Measurements from ENCODE around the gene SLC44A5.
"Not testable (repeated sequence)": the region's sequence is repeated elsewhere in the genome, so short reads cannot be mapped to it uniquely, and the experiment has no call there.

The SLC44A5 gene

DNA sequence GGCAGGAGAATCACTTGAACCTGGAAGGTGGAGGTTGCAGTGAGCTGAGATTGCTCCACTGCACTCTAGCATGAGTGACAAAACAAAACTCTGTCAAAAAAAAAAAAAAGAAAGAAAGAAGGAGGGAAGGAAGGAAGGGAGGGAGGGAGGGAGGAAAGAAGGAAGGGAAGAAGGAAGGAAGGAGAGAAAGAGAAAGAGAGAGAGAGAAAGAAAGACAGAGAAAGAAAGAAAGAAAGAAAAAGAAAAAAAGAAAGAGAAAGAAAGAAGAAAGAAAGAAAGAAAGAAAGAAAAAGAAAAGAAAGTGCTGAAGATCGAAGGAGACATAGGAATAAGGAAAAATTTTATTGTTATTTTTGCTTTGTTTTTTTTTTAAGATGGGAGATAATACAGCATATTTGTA, 166.7 kb downstream of the SLC44A5 start:
- DNase-seq = no peak

DNA sequence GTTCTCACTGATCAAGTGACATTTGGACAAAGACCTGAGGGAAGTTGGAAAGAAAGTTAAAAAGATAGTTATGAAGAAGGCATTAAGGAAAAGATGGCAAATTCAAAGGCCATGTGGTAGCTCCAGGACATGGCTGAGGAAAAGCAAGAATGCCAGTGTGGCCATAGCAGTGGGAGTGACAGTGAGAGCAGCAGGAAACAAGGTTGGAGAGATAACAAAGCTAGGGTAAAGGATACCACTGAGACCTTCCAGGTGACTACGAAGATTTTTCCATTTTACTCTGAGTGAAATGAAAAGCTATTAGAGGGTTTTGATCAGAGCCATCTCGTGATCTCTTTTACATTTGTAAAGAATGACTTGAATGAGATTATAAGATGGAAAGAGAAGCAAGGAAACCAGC, 170.6 kb downstream of the SLC44A5 start:
- no peak for DNase-seq

DNA sequence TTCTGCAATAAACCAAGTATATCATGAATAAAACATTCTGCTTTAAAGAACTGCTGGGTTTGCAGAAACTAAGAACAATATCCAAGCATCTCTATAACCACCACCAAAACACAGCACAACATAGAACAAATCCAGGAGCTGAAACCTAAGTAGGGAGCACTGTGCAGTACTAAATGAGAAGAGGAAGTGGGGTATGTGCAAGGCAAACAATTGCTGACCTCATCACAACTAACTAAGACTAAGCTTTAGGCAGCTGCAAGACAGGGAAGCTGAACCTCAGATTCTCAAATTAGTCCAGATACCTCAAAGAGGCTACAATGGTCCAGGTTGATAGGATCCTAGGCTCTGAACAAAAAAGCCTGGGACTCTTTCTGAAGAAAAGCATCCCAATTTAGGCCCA, 172.6 kb downstream of the SLC44A5 start:
- no peak for DNase-seq

DNA sequence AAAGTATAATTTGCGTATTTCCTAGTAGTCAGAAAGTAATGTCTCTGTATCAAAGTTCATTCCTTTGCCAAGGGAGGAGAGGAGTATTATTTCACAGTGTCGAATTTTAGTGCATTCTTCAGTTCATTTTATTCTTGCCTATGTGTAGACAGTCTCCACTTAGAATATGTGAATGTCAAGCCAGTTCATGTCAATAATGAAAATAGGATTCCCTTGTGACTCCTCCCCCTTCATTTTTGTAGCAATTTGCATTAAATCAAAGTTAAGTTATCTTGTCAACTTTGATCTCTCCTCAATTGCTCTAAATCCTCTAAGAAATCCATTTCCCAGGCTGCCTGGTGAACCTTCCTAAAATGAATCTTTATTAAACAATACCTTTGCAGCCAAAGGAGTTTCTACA, 179.1 kb downstream of the SLC44A5 start:
- no peak for DNase-seq

DNA sequence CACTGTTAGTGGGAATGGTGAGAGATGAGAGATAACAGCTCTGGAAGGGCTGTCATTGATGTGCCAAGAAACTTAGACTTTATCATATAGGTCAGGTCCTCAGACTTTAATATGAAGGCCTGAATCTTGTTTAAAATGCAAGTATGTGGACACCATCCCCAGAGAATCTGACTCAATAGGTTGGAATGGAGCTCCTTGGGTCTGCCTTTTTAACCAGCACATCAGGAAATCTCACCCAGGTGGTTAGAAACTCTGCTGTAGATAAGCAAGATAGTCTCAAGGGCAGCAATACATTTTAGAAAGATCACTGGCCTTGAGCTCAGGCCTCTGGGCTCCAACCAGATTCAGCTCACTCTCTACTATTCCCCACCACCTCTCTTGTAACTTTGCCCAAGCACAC, 180.4 kb downstream of the SLC44A5 start:
- DNase-seq = no peak

DNA sequence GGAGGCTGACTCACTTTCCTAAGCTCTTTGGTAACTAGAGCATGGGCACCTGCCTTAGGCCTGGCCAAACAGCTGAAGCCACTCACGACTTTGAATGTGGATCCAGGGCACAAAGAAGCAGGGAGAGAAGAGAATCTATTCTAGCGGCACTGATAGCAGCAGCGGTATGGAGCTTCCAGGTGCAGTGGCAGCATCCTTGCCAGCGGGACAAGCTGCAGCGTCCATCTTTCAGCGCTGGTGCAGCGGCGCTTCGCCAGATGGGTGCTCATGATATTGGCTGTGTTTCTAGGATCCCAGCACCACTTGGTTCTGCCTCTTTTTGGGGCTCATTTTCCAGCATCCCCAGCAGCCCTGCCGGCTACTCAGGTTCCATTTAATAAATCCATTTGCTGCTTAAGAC, 184.2 kb downstream of the SLC44A5 start:
- no peak for DNase-seq

DNA sequence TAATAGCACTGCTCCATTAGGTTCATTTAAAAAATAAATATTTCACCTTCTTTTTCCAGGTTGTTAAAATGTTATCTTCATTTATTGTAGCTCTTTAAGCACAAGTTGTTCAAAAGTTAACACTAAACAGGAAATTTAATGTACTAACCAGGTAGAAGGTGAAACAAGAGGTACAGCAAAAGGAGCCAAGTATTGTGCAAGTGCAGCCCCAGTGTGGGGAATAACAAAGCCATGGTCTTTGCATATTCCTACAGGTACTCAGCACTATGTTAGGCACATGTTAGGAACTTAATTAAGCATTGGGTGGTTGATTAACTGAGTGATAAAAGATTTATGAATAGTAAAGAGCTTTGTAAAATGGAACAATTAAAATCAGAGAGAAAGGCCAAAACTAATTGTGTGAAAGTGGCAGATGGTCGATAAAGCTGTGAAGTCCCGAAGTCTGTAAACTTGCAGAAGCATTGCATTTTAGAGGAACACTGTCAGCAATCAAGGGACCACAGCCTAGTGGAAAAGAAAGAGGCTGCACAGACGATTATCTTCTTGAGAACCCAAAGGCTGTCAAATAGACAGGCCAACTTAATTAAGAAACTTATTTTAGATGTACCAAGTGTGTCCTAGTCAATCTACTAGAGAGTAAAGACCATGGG, 185.8 kb downstream of the SLC44A5 start:
- no peak for DNase-seq

DNA sequence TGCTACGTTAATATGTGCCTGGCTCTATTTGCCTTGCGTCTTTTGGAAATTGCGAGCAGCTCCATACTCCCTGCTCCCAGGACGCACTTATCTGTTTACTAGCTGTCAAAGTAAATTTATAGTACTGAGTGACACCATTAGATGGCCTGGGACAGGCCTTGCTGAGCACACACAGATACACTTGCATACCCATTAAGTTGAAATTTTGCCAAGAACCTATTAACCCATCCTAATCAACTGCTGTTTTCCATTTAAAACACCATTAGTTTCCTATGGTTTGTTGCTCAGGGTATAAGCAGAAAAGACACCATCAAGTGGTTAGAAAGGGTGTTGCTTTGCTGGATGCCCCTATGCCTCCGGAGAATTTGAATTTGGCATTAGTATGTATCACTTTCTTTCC, 187.3 kb downstream of the SLC44A5 start:
- no peak for DNase-seq

DNA sequence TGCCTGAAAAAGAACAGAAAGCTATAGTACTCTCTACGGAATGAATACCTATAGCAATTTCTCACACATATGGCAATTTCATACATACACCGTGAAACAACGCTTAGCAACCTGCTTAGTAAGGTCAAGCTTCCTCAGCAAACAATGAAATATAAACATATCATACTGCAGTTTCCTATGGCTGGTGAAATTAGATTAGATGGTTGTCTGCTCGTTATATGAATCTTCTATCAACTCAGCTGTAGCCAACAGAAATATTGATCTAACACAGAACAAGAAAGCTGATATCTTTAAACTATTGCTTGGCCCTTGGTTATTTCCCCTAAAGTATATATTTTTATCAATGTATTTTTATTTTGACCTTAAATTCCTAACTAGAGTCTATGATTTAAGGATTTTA, 187.8 kb downstream of the SLC44A5 start:
- no peak for DNase-seq

DNA sequence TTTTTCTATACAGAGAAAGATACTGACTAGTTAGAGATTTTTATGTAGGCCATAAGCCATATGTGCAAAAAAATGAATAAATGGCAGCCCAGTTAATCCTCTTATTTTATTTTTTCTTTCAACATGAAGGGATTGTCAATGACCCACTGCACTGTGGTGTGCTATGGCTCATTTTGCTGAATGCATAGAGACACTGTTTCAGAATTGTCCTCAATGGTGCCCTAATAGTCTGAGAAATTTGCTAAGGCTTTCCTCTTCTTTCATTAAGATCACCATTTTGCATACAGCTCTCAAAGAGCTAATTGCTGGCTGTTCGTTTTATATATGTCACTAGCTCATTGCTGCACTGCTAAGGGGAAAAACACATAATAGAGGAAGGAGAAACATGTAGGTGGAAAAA, 189.5 kb downstream of the SLC44A5 start:
- DNase-seq = no peak

DNA sequence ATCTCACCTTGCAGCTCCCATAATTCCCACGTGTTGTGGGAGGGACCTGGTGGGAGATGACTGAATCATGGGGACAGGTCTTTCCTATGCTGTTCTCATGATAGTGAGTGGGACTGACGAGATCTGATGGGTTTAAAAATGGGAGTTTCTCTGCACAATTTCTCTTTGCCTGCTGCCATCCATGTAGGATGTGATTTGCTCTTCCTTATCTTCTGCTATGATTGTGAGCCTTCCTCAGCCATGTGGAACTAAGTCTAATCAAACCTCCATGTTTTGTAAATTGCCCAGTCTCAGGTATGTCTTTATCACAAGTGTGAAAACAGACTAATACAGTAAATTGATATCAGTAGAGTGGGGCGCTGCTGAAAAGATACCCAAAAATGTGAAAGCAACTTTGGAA, 195.7 kb downstream of the SLC44A5 start:
- DNase-seq = no peak

DNA sequence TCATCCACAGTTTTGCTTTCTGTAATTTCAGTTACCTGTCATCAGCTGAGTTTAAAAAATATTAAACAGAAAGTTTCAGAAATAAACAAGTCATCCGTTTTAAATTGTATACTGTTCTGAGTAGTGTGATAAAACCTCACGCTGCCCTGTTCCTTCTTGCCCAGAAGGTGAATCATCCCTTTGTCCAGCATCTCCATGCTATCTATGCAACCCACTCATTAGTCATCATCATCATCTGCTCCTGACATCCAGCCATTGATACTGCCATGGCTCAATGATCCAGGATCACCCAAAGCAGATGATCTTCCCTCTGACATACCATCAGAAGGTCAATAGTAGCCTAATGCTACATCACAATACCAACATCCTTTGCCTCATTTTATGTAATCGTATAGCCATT, 198.3 kb downstream of the SLC44A5 start:
- no peak for DNase-seq

DNA sequence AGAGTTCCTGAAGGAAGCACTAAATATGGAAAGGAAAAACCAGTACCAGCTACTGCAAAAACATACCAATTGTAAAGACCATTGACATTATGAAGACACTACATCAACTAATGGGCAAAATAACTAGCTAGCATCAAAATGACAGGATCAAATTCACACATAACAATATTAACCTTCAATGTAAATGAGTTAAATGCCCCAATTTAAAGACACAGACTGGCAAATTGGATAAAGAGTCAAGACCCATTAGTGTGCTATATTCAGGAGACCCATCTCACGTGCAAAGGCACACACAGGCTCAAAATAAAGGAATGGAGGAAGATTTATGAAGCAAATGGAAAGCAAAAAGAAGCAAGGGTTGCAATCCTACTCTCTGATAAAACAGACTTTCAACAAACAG, 206.2 kb downstream of the SLC44A5 start:
- DNase-seq = not testable (repeated sequence)

DNA sequence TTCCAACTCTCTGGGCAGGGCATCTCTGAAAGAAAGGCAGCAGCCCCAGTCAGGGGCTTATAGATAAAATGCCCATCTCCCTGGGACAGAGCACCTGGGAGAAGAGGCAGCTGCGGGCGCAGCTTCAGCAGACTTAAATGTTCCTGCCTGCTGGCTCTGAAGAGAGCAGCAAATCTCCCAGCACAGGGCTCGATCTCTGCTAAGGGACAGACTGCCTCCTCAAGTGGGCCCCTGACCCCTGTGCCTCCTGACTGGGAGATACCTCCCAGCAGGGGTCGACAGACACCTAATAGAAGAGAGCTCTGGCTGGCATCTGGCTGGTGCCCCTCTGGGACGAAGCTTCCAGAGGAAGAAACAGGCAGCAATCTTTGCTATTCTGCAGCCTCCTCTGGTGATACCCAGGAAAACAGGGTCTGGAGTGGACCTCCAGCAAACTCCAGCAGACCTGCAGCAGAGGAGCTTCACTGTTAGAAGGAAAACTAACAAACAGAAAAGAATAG, 207.7 kb downstream of the SLC44A5 start:
- DNase-seq = not testable (repeated sequence)

DNA sequence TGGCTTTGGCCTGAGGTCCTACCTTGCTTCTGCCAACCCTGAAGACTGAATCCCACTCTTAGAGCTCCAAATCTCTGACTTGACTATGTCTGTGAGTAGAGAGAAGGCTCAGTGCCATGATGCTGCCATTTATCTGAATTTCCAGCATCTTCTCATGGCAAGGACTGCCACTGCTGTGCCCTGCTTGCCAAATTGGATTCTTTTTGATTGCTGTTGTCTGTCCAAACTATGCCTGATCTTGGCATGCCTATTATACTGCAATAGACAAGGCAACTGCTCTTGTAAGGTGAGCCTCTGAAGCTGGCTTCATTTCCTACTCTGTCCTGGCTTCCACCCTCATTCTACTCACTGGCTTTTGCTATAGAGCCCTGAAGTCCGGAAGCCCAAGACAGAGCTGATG, 210.2 kb downstream of the SLC44A5 start:
- DNase-seq = no peak

DNA sequence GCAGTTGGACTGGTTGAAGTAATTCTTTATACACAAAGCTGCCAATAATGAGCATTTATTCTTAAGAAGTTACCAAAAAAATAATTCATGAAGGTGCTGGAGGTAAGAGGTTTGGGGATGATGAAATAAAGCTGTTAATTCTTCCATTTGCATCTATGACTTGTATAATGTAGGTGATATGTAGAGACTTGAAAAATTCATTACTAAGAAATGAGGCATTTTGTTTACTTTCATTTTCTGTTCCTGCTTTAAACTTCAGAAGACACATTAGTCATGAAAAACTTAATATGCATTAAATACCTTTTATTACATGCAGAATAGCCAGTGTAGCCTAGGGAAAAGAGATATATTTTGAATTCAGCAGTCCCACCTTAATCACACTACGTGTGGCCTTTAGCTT, 214.2 kb downstream of the SLC44A5 start:
- DNase-seq = no peak

DNA sequence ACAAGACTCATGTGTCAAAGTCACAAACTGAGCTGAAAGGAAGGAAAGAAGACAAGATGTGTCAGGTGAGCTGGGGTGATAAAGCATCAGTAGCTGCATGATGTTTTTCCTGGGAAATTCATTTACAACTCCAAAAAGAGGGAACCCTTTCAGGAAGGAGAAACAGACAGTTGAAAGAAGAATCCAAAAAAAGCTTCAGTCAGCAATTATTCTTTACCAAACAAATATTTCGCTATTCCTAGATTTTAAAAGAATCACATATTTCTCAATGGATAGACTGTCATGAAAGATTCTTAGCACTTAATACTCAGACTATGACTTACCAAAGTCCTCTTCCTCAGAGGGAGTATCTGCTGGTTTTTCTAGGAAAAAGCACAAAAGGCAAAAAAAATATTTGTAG, 214.7 kb downstream of the SLC44A5 start:
- DNase-seq = no peak

DNA sequence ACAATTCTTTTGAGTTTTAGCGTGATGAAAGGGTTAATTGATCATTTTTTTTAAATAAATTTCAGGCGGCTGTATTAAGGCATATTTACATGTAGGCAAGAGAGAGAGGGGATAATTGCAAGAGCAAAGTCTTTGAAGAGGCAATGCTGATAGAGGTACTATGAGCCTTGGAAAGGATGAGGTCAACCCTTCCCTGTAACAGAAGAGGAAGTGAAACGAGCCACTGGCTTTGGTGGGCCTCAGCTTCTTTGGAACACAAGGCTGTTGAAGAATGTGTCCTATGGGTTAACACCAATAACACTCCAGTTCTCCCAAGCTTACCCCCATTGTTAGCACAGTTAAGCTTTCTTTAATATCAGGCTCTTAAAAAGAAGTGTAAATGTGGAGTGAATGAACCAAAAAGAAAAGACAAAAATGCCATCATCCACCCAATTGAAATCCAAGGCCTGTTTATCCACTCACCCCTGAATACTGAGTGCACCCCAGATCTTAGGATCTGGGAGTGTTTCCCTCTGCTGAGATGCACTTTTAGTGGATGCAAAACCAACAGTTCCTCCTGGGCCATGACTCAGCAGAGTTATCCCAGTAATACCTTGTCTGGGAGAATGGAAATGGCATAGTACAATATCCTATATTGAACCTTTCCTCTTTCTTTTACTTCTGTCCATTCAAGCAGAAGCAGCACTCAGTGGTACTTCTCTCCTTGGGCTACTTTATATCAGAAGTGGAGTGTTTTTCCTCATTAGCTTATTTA, 216.4 kb downstream of the SLC44A5 start:
- no peak for DNase-seq

DNA sequence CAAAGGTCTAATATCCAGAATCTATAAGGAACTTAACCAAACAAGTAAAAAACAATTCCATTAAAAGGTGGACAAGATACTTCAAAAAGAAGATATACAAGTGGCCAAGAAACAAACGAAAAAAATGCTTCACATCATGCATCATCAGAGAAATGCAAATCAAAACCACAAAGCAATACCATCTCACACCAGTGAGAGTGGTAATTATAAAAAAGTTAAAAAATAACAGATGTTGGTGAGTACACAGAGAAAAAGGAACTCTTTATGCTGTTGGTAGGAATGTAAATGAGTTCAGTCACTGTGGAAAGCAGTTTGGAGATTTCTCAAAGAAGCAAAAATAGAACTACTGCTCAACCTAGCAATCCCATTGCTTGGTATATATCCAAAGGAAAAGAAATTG, 218.6 kb downstream of the SLC44A5 start:
- no peak for DNase-seq

DNA sequence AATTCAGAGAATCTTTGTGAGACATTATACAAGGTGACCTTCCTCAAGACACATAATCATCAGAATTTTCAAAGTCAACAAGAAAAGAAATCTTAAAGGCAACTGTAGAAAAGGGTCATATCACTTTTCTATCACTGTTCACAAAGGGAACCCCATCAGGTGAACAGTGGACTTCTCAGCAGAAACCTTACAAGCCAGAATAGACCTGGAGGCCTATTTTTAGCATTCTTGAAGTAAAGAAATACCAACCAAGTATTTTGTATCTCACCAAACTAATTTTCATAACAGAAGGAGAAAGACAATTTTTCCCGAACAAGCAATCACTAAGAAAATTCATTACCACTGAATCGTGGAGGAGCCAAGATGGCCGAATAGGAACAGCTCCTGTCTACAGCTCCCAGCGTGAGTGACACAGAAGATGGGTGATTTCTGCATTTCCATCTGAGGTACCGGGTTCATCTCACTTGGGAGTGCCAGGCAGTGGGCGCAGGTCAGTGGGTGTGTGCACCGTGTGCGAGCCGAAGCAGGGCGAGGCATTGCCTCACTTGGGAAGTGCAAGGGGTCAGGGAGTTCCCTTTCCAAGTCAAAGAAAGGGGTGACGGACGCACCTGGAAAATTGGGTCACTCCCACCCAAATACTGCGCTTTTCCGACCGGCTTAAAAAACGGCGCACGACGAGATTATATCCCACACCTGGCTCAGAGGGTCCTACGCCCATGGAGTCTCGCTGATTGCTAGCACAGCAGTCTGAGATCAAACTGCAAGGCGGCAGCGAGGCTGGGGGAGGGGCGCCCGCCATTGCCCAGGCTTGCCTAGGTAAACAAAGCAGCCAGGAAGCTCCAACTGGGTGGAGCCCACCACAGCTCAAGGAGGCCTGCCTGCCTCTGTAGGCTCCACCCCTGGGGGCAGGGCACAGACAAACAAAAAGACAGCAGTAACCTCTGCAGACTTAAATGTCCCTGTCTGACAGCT, 235.2 kb downstream of the SLC44A5 start:
- DNase-seq = not testable (repeated sequence)

DNA sequence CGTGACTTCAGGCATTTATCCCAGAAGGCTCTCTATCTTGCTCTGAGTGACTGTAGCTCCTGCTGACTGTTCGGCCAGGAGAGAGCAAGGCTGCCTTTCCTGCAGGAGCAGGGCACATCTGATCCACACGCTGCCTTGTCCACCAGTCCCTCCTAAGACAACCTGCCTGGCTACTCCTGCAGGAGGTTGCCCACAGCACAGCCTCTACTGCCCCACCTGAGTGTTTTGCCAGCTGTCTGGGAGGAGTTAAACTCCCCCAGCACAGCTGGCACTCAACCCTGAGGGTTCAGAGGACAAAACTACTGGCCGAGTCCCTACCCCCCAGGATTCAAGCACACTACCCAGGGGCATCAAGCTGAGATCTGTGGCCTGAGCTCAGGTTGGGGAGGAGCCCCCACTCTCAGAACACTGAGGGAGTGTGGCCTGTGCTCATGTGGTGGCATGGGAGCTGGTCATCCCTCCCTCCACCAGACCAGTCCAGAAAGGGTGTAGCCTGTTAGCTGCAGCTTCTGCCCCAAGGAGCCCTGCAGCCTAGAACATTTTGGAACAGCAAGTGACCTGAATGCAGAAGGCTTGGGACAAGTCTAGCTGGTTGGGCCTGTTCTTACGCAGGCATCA, 237.3 kb downstream of the SLC44A5 start:
- no peak for DNase-seq

DNA sequence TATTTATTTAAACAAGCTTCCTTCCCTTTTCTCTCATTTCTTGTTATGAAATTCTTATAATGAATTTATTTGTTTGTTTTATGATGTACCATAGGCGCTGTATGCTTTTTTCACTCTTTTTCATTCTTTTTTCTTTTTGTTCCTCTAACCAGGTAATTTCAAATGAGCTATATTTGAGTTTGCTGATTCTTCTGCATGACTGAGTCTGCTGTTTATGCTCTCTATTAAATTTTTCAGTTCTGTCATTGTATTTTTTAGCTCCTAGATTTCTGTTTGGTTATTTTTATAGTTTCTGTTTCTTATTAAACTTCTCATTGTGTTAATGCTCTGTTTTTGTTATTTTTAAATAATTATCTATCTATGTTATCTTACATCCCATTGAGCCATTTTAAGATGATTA, 244.3 kb downstream of the SLC44A5 start:
- DNase-seq = no peak

DNA sequence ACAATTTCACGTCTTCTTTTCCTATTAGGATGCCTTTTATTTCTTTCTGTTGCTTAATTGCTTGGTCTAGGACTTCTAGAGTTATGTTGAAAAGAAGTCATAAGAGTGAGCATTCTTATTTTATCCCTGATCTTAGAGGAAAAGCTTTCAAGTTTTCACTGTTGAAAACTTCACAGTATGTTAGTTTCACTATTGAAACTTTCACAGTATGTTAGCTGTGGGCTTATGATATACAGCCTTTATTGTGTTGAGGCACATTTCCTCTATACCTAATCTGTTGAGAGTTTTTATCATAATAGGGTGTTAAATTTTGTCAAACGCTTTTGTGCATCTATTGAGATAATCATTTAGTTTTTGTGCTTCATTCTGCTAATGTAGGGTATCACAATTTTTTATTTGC, 249.7 kb downstream of the SLC44A5 start:
- no peak for DNase-seq

All from GOT3 (cell line).